Spleen (tissue), 11 donors: ENCODE results near the gene DPP9. TPM values are rescaled to one million over a fixed set of nuclear protein-coding genes. Genes with fewer than 3 reads are reported as not detected.

Source experiments
- DNase-seq: peaks from one replicate; pipeline ENCODE4 v3.0.0-alpha.2; 2020
- H3K27ac ChIP-seq, 8 donors: fragments of 200-600 bp; sonication (generic) in 7 of 8; 1 replicate in 4 of 8; 2 replicates in 4 of 8; pipeline versions ENCODE4 v1.5.0 to v1.8.0; 2016 to 2021; ENCODE audit warnings: inconsistent platforms in 4 of 8, mild to moderate bottlenecking in 4 of 8, moderate library complexity in 1 of 8
- H3K27me3 ChIP-seq, 7 donors: fragments of 200-600 bp; sonication (generic) in 6 of 7; replicated peaks in 1 of 7; 1 replicate in 4 of 7; 2 replicates in 3 of 7; pipeline versions ENCODE4 v1.5.0 to v1.8.0; 2016 to 2021; ENCODE audit warnings: inconsistent platforms in 3 of 7, mild to moderate bottlenecking in 1 of 7
- H3K36me3 ChIP-seq, 6 donors: fragments of 200-600 bp; sonication (generic) in 5 of 6; 1 replicate in 4 of 6; 2 replicates in 2 of 6; pipeline versions ENCODE4 v1.5.0 to v1.8.0; 2016 to 2021; ENCODE audit warnings: inconsistent platforms in 2 of 6
- H3K4me1 ChIP-seq, 6 donors: fragments of 200-600 bp; sonication (generic) in 5 of 6; 1 replicate in 3 of 6; 2 replicates in 3 of 6; pipeline versions ENCODE4 v1.5.0 to v1.8.0; 2016 to 2021; ENCODE audit warnings: inconsistent platforms in 3 of 6
- H3K4me3 ChIP-seq, 8 donors: fragments of 200-600 bp; sonication (generic) in 7 of 8; 1 replicate in 4 of 8; 2 replicates in 4 of 8; pipeline versions ENCODE4 v1.5.0 to v1.8.0; 2016 to 2021; ENCODE audit warnings: inconsistent platforms in 4 of 8, mild to moderate bottlenecking in 4 of 8, moderate library complexity in 2 of 8
- H3K9me3 ChIP-seq, 8 donors: fragments of 200-600 bp; sonication (generic) in 7 of 8; 1 replicate in 4 of 8; 2 replicates in 4 of 8; pipeline versions ENCODE4 v1.5.0 to v1.8.0; 2016 to 2021; ENCODE audit warnings: inconsistent platforms in 4 of 8
- POLR2A ChIP-seq, 3 donors: fragments of 450-650 bp; IDR thresholded peaks; one replicate each; pipeline ENCODE4 v1.5.1; 2017; ENCODE audit warnings: antibody characterized with exemption in 3 of 3, mild to moderate bottlenecking in 1 of 3
- POLR2AphosphoS5 ChIP-seq, 3 donors: sonication (generic); formaldehyde crosslinking; IDR thresholded peaks; one replicate each; pipeline ENCODE4 v1.5.1; 2017; ENCODE audit warnings: antibody characterized with exemption in 3 of 3
- WGBS, 5 donors: extraction: QIAGEN DNeasy Blood & Tissue Kit in 3 of 5; methylation state at CpG; one replicate each; pipeline versions ENCODE4 v1.1.5 to v1.1.7; 2013 to 2018; 5-methylcytosine and 5-hydroxymethylcytosine counted together
- intact Hi-C: fragments of 100-400 bp; cut with DNase I; formaldehyde crosslinking; loops from one replicate; pipeline ENCODE4 v1.15.0; 2023; ENCODE audit warnings: low total_unique reads
- polyA plus RNA-seq, 3 donors: library from polyadenylated mRNA; stranded (reverse); fragments of 200-250 nt; gene quantifications; one replicate each; pipeline ENCODE4 v1.2.1, GENCODE V29; 2013
- total RNA-seq, 7 donors: library from RNA; depleted of rRNA in 3 of 7; stranded (reverse); fragments of >200 nt in 3 of 7; fragmentation: NEBNext Ultra II Directional in 4 of 7; extraction: Animal tissue kit (Norgen Biotek cat#: 25700) in 4 of 7; gene quantifications; one replicate each; pipeline versions ENCODE4 v1.1.0 to v1.2.1, GENCODE V29; 2016 to 2021
- TF ChIP-seq, protein P1 (sequence below), 11 experiments: fragments of 200-600 bp in 7 of 11; fragments of 450-650 bp in 4 of 11; sonication (generic) in 4 of 11; IDR thresholded peaks in 8 of 11; conservative IDR thresholded peaks in 3 of 11; 1 replicate in 7 of 11; 2 replicates in 4 of 11; pipeline versions ENCODE4 v1.4.0 to v1.8.0; 2016 to 2021; ENCODE audit warnings: antibody characterized with exemption in 11 of 11, inconsistent platforms in 4 of 11, mild to moderate bottlenecking in 1 of 11
- donor health status: healthy with polysubstance abuse.
- donor health status: DM: no; HTN: no; CAD: no; lungs with moderate emphysema.
- donor health status: DM: no; HTN: no; CAD: no.
- donor health status: Bipolar disorder and iron deficiency.
- donor health status: healthy.
- donor health status: DM: no; HTN: no; CAD: no.
- donor health status: DM: yes; HTN: yes; CAD: no.

The DPP9 gene
- total and polyA plus RNA-seq, 10 donors: 22.8 to 89.9 (median 64.9) TPM

DNA sequence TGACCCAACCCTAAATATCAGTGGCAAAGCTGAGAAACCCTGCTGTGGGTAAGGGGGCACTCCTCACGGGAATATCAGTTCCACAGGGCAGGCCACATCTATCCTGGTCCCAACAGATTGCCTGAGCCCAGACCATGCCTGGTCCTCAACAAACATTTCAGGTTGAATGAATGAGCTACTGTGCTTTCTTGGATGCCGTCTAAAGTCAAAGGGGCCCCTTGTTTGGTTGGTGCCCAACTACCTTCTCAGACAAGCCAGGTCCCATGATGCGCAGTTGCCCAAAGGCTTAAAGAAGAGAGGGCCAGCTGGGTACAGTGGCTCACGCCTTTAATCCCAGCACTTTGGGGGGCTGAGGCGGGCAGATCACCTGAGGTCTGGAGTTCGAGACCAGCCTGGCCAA is 2.4 kb downstream of the DPP9 start:
- no peaks in the 10 kb centered on the region for H3K9me3 ChIP-seq
- peaks cover 19 to 81% (median 68%) of the 10 kb centered on the region in 6 donors for H3K4me1 ChIP-seq
- WGBS, 5 donors: 88 to 94% (median 93%) methylated on average over 5 to 6 of the region's 6 CpGs
- peaks cover 0 to 60% (median 49%) of the 10 kb centered on the region in 6 donors for H3K36me3 ChIP-seq
- H3K27ac ChIP-seq: no peak overlapping the region
- no peak overlapping the region for H3K4me3 ChIP-seq
- no peaks in the 10 kb centered on the region for H3K27me3 ChIP-seq
- DNase-seq: no peak
- intact Hi-C loops: loop anchor here (5.0 kb wide), 1 partner anchor 71 kb away; the partner anchor contains the start of gene FEM1A
- TF ChIP-seq POLR2AphosphoS5 (IDR thresholded peaks at IDR 0.05) (no peak), POLR2A (IDR thresholded peaks at IDR 0.05) (no peak)
- TF ChIP-seq, protein P1, sequence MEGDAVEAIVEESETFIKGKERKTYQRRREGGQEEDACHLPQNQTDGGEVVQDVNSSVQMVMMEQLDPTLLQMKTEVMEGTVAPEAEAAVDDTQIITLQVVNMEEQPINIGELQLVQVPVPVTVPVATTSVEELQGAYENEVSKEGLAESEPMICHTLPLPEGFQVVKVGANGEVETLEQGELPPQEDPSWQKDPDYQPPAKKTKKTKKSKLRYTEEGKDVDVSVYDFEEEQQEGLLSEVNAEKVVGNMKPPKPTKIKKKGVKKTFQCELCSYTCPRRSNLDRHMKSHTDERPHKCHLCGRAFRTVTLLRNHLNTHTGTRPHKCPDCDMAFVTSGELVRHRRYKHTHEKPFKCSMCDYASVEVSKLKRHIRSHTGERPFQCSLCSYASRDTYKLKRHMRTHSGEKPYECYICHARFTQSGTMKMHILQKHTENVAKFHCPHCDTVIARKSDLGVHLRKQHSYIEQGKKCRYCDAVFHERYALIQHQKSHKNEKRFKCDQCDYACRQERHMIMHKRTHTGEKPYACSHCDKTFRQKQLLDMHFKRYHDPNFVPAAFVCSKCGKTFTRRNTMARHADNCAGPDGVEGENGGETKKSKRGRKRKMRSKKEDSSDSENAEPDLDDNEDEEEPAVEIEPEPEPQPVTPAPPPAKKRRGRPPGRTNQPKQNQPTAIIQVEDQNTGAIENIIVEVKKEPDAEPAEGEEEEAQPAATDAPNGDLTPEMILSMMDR (IDR thresholded peaks at IDR 0.05 in 8 of 11, conservative IDR thresholded peaks at IDR 0.05 in 3 of 11): no peak

DNA sequence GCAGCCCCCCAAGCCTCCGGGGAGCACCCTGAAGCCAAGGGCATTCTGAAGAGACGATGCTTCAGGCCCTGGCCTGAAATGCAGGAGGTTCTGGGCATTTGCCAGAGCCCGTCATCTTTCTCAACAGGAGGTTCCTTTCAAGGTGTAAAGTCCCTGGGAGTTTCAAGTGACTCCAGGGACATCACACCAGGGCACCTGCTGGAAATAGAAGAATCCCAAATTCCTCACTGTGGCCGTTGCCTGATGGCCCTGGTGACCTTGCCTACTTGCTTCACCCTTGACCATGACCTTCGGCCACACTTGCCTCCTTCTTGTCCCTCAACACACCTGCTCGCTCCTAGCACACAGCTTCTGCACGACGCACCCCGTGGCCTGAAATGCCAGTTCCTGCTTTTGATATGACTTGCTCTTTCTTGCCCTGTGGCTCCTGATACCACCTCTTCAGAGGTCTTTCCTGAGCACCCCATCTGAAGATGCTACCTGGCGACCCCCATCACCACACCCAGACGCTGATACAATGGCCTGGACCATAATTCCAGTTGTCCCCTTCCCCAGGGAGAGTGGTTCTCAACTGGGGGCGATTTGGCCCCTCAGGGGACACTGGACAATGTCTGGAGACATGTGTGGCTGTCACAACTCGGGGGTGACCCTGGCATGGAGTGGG is 3.5 kb downstream of the DPP9 start:
- Histone ChIP-seq H3K36me3 (peaks cover 0 to 70% (median 59%) of the 10 kb centered on the region in 6 donors), H3K9me3 (no peaks in the 10 kb centered on the region), H3K4me1 (peaks cover 19 to 83% (median 69%) of the 10 kb centered on the region in 6 donors), H3K27me3 (no peaks in the 10 kb centered on the region), H3K27ac (no peak overlapping the region), H3K4me3 (no peak overlapping the region)
- no peak for DNase-seq
- WGBS, 5 donors: 76 to 93% (median 79%) methylated on average over 10 to 13 of the region's 13 CpGs
- TF ChIP-seq POLR2A (IDR thresholded peaks at IDR 0.05) (no peak), POLR2AphosphoS5 (IDR thresholded peaks at IDR 0.05) (no peak)
- TF ChIP-seq, protein P1 (IDR thresholded peaks at IDR 0.05 in 8 of 11, conservative IDR thresholded peaks at IDR 0.05 in 3 of 11): no peak
- intact Hi-C loops: loop anchor here (5.0 kb wide), 1 partner anchor 72 kb away; the partner anchor contains the start of gene FEM1A

DNA sequence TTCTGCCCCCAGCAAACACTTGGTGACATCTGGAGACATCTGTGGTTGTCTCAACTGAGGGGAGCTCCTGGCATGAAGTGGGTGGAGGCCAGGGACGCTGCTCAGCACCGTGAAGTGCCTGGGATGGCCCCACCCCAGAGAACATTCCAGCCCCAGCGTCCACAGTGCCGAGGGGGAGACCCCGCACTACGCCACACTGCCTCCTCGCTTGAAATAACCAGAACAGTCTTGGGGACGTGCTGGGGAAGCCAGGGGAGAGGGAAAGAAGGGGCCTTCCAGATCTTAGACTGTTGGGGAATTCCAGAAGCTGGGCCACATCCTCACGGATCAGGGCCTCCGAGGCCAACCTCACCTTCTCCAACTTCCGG is 4.2 kb downstream of the DPP9 start:
- no peak overlapping the region for H3K4me3 ChIP-seq
- WGBS, 5 donors: 80 to 93% (median 89%) methylated on average over 11 of the region's 11 CpGs
- intact Hi-C loops: no loop called here
- H3K27ac ChIP-seq: no peak overlapping the region
- H3K4me1 ChIP-seq: peaks cover 19 to 77% (median 65%) of the 10 kb centered on the region in 6 donors
- DNase-seq: no peak
- TF ChIP-seq POLR2AphosphoS5 (IDR thresholded peaks at IDR 0.05) (no peak), POLR2A (IDR thresholded peaks at IDR 0.05) (no peak)
- TF ChIP-seq, protein P1 (IDR thresholded peaks at IDR 0.05 in 8 of 11, conservative IDR thresholded peaks at IDR 0.05 in 3 of 11): no peak
- no peaks in the 10 kb centered on the region for H3K9me3 ChIP-seq
- peaks cover 0 to 77% (median 65%) of the 10 kb centered on the region in 6 donors for H3K36me3 ChIP-seq
- H3K27me3 ChIP-seq: no peaks in the 10 kb centered on the region

DNA sequence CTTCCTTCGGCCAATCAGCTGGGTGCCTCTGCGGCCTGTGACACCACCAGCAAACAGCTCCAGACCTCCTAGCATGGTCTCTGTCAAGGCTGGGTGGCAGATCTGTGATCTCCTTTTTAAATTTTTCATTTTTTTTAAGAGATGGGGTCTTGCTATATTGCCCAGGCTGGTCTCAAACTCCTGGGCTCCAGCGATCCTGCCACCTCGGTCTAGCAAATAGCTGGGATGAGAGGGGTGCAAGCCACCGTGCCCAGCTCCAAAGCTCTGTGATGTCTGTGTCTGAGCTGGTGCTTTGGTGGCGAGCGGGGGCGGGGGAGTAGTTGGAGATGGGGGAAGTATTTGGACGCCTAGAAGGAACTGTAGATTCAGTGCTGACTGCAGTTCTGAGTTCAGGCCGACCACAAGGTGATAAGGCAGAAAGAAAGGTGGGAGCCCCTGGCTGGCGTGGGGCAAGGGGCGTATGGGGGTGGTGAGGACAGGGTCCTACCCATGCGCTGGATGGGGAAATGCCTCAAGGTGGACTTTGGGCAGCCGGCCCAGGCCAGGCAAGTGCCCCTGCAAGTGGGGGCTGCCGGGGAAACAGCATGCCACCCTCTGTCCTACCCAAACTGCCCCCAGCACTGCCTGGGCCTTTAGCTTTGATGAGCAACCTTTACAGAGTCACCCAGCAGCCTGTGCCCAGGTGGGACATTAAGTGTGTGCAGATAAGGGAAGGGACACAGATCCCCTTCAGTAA is 5.5 kb downstream of the DPP9 start:
- TF ChIP-seq POLR2AphosphoS5 (IDR thresholded peaks at IDR 0.05): peak in 1 of 3 donors; percentile 26
- no peak for TF ChIP-seq POLR2A (IDR thresholded peaks at IDR 0.05)
- H3K27ac ChIP-seq: peak overlapping the region in 1 of 8 donors; percentile 23
- H3K4me3 ChIP-seq: no peak overlapping the region
- 87 to 94% (median 92%) methylated on average over 14 to 15 of the region's 15 CpGs for WGBS, 5 donors
- peaks cover 5 to 91% (median 78%) of the 10 kb centered on the region in 6 donors for H3K36me3 ChIP-seq
- intact Hi-C loops: no loop called here
- H3K27me3 ChIP-seq: no peaks in the 10 kb centered on the region
- H3K9me3 ChIP-seq: no peaks in the 10 kb centered on the region
- DNase-seq: no peak
- H3K4me1 ChIP-seq: peaks cover 19 to 85% (median 73%) of the 10 kb centered on the region in 6 donors
